ENCODE data around the gene RXRB.

DNA sequence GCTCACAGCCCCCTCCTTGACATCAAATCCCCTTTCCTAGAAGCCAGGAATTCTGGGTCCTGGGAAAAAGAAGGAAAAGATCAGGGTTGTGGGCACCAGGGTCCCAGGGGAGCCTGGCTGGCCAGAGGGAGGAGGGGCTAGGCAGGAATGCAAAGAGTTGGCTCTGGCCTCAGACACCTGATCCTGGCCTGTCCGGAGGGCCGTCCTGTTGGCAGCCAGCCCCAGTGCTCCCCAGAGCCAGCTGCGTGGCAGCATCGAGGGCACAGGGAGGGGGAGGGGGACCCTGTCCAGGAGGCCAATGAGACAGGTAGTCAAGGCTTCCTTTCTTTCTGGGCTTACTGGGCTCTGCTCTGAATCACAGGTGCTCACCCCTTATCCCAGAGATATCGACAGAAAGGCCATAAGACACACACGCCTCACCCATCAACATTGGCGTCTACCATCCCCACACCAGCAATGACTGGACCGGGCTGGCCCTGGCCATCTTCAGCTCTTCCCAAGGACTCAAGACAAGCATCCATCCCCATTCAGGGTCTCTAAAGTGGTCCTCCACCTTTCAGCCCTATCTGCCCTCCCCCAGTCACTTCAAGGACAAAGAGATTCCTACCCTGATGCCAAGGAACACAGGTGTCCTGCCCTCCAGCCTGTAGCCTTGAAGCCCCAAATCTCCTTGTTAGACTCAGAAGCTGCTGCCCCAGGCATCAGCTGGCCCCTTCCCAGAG is 8.9 kb downstream of the RXRB start:
- TF ChIP-seq, protein P1, sequence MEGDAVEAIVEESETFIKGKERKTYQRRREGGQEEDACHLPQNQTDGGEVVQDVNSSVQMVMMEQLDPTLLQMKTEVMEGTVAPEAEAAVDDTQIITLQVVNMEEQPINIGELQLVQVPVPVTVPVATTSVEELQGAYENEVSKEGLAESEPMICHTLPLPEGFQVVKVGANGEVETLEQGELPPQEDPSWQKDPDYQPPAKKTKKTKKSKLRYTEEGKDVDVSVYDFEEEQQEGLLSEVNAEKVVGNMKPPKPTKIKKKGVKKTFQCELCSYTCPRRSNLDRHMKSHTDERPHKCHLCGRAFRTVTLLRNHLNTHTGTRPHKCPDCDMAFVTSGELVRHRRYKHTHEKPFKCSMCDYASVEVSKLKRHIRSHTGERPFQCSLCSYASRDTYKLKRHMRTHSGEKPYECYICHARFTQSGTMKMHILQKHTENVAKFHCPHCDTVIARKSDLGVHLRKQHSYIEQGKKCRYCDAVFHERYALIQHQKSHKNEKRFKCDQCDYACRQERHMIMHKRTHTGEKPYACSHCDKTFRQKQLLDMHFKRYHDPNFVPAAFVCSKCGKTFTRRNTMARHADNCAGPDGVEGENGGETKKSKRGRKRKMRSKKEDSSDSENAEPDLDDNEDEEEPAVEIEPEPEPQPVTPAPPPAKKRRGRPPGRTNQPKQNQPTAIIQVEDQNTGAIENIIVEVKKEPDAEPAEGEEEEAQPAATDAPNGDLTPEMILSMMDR (IDR thresholded peaks at IDR 0.05) = no peak
- TF ChIP-seq POLR2A (IDR thresholded peaks at IDR 0.05) = no peak

Data from lower leg skin (tissue), 3 donors.